GF-D8 (cell line): ENCODE results near the gene FYB1.
"Not testable (repeated sequence)": the region's sequence is repeated elsewhere in the genome, so short reads cannot be mapped to it uniquely, and the experiment has no call there.

Experiments
- DNase-seq: peaks from one replicate; lab custom pipeline; 2025; lab: John Stamatoyannopoulos, UW

Gene FYB1

DNA sequence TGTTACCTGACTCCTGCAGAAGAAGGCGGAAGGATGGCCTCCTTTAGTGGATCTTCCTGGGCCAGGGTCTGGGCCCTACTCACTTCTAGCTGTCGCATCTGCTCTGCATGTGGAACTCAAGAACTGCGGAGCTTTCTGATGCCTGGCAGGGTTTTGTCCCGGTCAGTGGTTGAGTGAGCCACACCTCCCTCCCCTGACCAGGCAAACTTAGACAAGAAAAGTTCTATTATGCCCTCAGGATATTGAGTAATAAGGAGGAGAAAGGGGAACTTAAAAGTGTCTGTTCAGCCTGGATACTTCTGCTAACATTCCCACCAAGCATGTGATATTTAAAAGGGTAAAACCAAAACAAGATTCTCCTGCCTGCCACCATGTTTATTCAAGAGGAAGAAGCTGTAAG is at the start of gene FYB1:
FYB1 (minus strand) TSS at position 127 of the 400 bp plus-strand sequence. CDS start 16,603 bp downstream, outside the sequence.
- DNase-seq = peak; percentile 94

DNA sequence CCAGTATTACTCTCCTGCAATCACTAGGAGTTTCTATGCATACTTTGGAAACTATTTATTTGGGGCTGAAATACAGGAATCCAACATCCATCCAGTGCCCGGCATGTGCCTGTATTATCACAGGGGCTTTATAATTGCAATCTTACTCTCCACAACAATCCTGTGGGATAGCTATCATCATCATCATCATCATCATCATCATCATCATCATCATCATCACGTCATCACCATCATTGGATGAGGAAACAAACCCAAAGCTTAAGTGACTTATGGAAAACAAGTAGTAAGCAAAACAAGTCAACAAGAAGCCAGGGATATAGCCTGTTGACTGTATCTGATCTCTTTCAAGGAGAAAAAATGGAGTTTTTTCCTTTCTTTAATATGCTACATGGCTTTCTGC is 47.8 kb upstream of the FYB1 start:
- DNase-seq = no peak

DNA sequence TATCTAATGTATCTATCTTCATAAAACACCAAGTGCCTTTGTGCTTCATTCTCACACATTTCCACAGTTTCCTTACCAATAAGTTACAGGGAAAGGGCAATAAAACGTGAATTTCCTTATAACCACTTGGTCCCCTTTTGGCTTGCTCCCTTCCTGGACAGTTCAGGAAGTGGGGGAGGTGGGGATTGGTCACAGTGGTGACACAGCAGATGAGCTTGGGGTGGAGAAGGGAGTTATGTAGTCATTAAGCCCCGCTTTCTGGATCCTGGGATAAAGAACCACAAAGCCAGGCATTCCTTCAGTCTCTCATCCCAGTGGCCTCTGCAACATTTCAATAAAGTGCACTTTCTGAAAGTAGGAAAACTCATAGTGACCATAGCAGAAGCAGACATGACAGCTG is 47.1 kb upstream of the FYB1 start:
- peak; percentile 15 for DNase-seq

DNA sequence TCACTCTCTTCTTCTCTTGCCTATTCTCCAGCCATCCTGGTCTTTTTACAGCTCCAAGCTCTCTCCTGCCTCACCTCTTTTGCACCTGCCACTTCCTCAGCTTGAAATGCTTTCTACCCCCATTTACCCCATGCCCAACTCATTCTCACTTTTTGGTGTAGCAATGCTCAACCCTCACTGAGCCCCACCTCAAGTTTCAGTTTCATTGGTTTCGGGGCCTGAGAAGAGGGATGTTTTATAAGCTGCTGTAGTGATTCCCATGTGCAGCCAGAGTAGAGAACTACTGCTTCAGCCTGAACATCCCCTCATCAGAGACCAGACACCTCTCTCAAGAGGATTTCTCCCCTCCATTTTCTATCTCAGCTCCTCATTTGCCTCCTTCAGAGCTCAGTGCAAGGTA is 45.2 kb upstream of the FYB1 start:
- DNase-seq = no peak

GRCh38 chr5:39262981-39263380 is 43.6 kb upstream of the FYB1 start:
- DNase-seq = no peak

DNA sequence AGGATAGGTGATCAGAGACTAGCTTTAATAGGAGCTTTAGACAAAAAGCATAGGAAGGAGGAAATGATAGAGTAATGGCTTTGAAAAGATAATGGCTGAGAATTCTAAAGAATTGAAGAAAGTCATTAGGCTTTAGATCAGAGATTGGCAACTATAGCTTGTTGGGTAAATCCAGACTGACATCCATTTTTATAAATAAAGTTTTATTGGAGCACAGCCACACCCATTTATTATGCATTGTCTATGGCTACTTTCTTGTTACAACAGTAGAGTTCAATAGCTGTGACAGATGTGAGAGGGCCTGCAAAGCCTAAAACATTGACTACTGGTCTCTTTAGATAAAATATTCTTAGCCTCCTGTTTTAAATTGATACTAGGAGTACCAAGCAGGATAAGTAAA is 40.7 kb upstream of the FYB1 start:
- no peak for DNase-seq

DNA sequence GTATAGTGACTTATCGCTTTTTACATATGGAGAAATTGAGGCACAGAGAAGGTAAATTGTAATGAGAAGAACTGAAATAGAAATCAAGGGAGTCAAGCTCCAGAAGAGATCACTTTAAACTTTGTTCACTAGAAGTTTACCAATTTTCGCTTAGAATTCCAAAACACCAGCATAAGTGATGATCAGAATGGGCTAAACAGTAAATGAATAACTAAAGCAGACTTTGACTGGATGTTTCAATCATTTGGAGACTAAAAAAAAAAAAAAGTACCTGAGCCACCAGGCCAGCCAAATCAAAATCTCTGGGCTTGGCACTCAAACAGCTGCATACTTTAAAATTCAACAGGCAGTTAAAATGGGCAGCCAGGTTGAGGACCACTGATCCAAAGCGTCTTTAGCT is 38.2 kb upstream of the FYB1 start:
- no peak for DNase-seq

DNA sequence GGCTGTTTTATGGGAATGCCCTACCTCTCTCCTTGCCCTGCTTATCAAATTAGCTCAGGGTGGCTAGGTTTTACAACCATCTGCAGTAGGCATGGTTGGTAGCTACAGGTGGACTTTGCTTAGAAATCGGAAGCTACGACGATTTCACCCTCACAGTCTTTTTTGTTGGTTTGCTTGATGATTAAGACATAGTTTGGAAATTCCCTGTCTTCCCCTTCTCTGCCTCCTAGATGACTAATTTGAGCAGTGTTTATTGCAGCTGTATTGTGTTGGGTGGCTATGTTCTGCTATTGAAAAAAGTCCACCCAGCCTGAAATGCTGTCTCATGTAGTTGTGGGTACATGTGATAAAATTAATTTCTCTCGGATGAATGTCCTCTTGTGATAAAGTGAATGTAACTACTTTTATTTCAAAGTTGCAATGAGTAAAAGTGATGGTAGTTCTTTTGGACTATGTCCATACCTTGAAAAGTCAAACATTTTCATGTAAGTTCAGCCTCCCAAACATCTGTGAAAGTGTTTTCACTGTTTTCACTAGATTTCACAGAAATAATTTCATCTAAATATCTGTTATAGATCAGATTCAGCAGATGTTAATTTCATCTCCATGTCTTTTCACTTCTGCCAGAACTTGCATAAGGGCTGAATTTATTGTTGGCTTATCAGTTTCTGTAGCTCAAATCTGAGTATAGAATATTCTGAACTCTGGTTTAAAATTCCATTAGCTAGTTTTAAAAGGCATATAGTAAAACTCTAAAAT is 37.3 kb upstream of the FYB1 start:
- no peak for DNase-seq

DNA sequence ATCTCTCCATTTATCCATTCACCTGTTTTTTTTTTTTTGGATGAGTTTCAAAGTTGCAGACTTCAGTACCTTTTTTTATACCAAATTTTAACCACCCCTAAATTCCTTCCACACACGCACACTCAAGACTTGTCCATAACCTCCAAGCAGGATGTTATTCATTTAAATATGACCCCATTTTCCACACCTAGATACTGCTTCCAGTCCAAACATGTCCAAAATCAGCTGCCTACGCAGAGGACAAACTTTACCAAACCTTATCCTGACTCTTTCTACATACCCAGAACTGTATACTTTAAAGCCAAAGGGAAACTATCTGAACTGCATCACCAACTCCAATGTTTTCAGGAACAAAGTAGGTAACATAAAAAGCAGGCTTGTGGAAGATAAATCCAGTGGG is 36.0 kb upstream of the FYB1 start:
- no peak for DNase-seq

DNA sequence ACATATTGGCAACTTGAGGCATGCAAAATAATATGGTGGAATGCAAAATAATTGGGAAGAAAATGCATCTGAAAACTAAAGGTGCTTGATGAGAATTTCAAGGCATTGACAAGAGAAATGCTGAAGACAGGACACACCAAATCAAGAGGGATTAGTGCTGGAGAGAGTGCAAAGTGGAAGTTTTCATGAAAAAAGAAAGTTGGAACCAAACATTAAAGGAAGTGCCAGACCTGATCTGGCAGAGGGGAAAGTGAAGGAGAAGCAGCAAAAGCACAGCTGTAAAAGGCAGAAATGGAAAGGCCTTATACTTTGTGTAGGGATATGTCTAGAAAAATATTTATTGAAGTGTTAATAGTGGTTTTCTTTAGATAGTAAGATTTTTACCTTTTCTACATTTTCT is 35.3 kb upstream of the FYB1 start:
- no peak for DNase-seq

GRCh38 chr5:39253196-39253595 is 33.8 kb upstream of the FYB1 start:
- no peak for DNase-seq

DNA sequence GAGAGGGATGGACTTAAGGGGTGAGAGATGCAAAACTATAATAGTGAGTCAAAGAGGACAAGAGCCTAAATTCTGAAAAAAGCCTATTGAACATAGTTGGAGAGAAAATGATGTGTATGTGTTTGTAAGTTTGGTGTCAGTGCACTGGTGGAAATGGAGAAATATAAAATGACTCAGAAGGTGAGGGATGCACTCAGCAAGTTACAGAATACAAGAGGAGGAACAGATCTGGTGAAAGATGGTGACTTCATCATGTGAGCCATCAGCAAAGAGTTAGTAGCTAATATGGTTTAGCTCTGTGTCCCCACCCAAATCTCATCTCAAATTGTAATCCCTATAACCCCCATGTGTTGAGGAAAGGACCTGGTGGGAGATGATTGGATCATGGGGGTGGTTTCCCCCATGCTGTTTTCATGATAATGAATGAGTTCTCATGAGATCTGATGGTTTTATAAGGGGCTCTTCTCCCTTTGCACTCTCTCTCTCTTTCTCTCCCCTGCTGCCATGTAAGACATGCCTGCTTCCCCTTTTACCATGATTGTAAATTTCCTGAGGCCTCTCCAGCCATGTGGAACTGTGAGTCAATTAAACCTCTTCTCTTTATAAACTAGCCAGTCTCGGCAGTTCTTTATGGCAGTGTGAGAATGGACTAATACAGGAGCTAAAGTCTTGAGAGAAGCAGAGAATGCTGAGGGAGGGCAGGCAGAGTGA is 30.4 kb upstream of the FYB1 start:
- DNase-seq = no peak

- DNase-seq = no peak
Measured at GRCh38 chr5:39249069-39249468, 29.7 kb upstream of the FYB1 start.

DNA sequence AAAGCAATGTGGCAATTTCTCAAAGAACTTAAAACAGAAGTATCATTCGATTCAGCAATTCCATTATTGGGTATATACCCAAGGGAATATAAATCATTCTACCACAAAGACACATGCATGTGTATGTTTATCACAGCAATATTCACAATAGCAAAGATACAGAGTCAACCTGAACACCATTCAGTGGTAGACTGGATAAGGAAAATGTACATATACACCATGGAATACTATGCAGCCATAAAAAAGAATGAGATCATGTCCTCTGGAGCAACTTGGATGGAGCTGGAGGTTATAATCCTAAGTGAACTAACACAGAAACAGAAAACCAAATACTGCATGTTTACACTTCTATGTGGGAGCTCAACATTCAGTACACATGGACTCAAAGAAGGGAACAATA is 21.4 kb upstream of the FYB1 start:
- no peak for DNase-seq

- DNase-seq = no peak
Measured at GRCh38 chr5:39238366-39239105, 19.2 kb upstream of the FYB1 start.

DNA sequence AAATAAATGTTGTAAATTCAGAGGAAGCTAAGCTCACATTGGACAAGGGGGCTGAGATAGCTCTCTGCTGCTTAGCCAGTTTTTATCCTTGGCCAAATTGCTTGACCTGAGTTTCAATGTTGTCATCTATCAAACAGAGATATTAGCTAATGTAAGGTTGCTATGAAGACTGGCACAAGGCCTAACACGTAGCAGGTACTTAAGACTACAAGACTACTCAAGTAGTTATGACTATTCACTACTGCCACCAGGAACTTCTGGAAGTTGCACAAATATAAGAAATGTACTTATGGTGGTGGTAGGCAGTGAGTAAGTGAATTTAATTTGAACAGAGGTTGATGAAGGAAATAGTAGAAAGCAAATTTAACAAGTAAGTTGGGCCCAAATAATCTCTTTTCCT is 17.4 kb upstream of the FYB1 start:
- no peak for DNase-seq

- no peak for DNase-seq
Measured at GRCh38 chr5:39235648-39236047, 16.3 kb upstream of the FYB1 start.

DNA sequence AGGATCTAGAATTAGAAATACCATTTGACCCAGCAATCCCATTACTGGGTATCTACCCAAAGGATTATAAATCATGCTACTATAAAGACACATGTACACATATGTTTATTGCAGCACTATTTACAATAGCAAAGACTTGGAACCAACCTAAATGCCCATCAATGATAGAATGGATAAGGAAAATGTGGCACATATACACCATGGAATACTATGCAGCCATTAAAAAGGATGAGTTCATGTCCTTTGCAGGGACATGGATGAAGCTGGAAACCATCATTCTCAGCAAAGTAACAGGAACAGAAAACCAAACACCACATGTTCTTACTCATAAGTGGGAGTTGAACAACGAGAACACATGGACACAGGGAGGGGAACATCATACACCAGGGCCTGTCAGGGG is 15.1 kb upstream of the FYB1 start:
- DNase-seq = not testable (repeated sequence)

DNA sequence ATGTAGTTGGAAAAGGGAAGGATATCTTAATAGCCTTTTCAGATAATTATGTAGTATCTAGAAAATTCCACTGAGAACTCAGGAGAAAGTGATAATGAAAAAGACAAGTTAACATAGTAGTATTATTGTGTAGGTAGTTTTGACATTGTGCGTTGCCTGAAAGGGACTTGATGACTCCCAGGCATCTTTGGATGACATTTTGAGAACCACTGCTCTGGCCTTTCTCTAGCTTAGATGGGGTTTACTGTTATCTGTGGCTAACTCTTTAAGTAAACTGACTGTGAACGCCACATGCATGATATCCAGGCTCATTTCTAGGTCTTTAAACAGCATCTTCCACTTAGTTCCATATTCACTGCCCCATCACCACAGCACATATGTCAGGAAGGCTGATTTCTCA is 14.4 kb upstream of the FYB1 start:
- DNase-seq = no peak

GRCh38 chr5:39231705-39232525 is 12.6 kb upstream of the FYB1 start:
- DNase-seq = no peak

GRCh38 chr5:39228596-39228995 is 9.2 kb upstream of the FYB1 start:
- peak; percentile 11 for DNase-seq

DNA sequence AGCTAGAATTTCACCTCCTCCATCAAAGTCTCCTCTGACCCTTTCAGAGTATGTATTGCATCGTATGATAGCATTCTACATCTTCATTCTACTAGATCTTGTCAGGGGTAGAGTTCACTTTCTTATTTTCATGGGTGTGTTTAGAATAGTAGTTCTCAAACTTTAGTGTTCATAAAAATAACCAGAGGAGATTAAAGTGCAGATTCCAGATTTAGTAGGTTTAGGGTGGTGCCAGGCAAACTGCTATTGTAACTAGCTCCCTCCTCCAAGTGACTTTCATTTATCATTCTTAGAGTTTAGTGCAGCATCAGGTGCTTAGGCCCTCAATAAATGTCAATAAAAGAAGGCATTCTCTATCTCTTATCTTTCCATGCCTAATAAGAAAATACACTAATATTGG is 7.2 kb upstream of the FYB1 start:
- no peak for DNase-seq
